ENCODE measurements around the gene NRXN2.
"Not testable (repeated sequence)": the region's sequence is repeated elsewhere in the genome, so short reads cannot be mapped to it uniquely, and the experiment has no call there.

The NRXN2 gene

DNA sequence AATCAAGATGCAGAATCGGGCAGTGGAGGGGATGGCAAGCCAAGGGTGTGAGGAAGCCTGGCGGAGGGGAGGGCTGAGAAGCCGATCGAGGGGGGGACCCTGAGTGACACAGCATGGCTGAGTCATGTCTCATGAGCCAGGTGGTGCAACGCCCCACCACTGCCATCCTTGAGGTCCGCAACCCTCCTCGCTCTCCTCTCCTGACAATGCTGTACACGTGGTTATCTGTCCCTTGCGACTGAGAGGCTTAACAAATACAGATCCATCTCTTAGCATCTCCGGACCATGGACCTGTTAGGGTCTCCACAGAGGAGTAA is 117.8 kb downstream of the NRXN2 start:
- no peak for DNase-seq (ENCODE audit: low spot score)

DNA sequence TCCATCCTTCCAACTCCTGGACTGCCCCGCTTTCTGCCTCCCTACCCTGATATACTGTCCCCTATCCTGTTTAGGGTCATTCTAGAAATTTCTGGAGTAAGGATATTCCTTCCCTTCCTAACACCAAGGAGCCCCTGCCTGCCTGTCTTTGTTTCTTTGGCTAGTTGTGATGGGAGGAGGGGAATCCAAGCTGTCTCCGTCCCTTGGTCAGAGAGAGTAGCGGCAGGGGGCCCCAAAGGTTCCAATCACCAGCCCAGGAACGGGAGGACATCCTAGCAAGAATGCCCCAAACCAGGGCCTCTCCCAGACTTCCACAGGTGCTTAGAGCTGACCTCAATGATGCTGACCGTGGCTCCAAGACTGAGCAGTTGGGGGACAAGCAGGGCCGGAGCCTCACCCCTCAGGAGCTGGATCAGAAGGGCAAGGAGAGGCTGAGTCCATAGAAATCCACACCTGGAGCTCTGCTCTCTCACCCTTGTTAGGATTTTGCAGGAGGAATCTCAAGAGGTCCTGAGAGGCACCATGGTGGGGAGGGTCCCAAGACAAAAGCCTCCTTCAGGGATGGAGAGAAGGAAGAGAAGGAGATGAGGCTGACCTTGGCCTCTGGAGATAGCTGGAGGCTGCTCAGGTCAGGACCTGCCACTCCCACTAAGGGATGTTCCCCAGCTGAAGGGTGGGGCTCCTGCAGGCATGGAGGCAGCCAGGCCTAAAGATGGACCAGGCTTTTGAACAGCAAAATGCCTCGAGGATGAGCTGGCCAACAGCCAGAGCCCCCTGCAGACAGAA is 118.3 kb downstream of the NRXN2 start:
- DNase-seq (ENCODE audit: low spot score), result no peak

DNA sequence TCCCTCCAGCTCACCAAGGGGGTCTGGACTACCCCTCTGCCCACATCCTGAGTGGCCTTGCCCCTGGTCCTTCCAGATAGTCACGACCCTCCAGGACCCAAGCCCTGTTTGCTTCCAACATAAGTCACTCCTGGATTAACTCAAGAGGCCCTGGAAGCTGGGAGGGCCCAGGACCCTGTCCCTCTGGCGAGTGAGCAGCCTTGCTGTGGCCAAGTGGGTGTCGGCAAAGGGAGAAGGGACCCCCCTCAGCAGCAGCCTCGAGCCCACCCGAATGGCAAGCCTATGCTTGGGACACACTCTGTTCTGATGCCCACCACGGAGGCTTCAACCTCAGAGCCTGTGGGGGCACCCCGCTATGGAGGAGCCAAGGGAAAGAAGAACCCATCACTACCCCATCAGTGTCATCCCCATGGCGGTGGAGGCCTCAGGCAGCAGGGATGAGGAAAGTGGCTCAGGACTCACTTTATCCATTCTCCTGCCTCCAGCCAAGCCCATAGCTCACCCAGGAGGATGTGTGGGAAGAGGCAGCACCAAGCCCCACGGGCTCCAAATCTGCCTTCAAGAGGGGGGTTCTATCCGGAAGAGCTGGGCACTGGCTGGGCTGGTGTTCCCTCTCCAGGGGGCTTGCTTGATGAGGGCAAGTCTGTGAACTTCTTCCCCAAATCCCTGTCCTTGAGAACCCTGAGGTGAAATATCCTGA is 119.4 kb downstream of the NRXN2 start:
- no peak for DNase-seq (ENCODE audit: low spot score)

GRCh38 chr11:64602466-64603070 is 120.4 kb downstream of the NRXN2 start:
- DNase-seq (ENCODE audit: low spot score), result no peak

DNA sequence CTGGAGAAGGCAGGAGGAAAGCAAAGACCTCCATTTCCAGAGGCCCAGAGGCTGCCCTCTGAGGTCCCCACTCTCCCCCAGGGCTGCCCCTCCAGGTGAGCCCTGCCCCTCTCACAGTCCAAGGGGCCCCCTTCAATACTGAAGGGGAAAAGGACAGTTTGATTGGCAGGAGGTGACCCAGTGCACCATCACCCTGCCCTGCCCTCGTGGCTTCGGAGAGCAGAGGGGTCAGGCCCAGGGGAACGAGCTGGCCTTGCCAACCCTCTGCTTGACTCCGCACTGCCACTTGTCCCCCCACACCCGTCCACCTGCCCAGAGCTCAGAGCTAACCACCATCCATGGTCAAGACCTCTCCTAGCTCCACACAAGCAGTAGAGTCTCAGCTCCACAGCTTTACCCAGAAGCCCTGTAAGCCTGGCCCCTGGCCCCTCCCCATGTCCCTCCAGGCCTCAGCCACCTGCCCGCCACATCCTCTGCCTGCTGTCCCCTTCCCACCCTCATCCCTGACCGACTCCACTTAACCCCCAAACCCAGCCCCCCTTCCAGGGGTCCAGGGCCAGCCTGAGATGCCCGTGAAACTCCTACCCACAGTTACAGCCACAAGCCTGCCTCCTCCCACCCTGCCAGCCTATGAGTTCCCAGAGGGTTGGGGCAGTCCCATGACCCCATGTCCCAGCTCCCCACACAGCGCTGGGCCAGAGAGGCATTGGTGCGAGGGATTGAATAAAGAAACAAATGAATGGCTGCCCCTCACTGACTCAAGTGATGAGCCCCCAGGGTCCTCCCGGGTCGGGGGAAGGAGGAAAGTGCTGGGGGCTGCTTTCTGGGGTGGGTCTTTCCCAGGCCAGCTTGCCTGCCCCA is 121.2 kb downstream of the NRXN2 start:
- no peak for DNase-seq (ENCODE audit: low spot score)

DNA sequence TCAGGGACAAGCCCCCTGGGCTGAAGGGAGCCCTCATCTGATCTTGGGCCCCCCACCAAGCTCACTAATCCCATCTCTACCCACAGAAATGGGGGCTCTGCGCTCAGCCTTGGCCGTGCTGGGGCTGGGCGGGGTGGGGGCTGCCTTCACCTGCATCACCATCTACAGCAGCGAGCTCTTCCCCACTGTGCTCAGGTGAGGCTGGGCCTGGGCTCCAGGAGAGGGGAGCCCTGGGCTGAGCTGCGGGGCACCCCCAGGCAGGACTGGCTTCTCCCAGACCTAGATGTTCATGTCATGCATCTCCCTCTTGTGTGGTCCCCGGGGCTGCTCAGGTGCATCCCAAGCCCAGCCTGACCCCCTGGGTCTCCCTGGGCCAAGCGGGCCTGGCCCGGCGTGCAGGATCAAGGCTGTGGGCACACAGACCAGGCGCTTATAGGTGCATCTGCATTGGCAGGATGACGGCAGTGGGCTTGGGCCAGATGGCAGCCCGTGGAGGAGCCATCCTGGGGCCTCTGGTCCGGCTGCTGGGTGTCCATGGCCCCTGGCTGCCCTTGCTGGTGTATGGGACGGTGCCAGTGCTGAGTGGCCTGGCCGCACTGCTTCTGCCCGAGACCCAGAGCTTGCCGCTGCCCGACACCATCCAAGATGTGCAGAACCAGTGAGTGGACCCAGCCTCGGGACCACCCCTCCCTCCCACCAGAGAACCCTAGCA is 122.6 kb downstream of the NRXN2 start:
- DNase-seq (ENCODE audit: low spot score), result no peak

- no peak for DNase-seq (ENCODE audit: low spot score)
Observed at GRCh38 chr11:64599698-64600211, 123.2 kb downstream of the NRXN2 start.

GRCh38 chr11:64598797-64599697 is 124.0 kb downstream of the NRXN2 start:
- DNase-seq (ENCODE audit: low spot score), result no peak

DNA sequence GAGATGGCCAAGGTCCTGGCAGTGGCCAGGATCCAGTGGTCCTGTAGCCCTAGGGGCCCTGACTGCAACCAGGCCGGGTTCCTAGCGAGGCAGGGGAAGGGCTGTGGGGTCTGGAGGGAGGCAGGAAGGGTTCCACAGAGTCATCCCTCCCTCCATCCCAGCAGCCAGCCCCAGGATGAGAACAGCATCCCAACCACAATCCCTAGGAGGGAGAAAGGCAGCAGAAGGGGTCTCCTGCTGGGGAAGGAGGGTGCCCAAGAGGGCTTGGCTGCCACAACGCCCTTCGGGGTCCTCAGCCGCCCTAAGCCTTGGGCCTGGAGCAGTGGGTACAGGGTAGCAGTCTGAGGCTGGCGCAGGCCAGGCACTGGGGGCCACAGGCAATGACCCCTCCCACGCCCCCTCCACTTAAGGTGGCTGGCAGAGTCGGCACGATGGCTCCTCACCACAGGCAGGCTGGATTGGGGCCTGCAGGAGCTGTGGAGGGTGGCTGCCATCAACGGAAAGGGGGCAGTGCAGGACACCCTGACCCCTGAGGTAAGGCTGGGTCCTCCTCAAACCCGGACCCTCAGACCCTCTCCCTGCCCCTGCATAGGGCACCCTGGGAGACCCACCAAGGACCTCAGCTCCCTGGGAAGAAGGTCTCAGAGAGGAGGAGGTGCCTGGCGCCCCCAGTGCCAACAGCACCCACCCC is 124.7 kb downstream of the NRXN2 start:
- no peak for DNase-seq (ENCODE audit: low spot score)

- DNase-seq (ENCODE audit: low spot score), result no peak
Observed at GRCh38 chr11:64597671-64598101, 125.3 kb downstream of the NRXN2 start.

- DNase-seq (ENCODE audit: low spot score), result not testable (repeated sequence)
Observed at GRCh38 chr11:64595922-64596321, 127.1 kb downstream of the NRXN2 start.

GRCh38 chr11:64594159-64594939 is 128.6 kb downstream of the NRXN2 start:
- no peak for DNase-seq (ENCODE audit: low spot score)

GRCh38 chr11:64593156-64594105 is 129.6 kb downstream of the NRXN2 start:
- DNase-seq (ENCODE audit: low spot score), result no peak

GRCh38 chr11:64592656-64593055 is 130.3 kb downstream of the NRXN2 start:
- no peak for DNase-seq (ENCODE audit: low spot score)

DNA sequence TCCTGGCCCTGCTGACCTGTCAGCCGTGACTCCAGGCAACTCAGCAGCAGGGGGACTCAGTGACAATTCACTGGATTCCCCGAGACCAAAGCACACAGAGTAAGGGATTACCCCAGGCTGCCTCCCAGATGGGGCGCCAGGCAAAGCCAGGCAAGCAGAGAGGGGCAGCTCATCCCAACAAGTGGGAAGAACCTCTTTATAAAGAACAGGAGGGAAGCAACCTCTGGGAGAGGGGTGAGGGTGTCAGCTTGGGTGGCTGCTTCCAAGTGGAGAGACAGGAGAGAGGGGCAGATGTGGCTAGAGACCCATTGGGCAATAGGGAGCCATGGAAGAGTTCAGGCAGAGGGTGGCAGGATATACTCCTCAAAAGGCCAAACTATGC is 130.8 kb downstream of the NRXN2 start:
- DNase-seq (ENCODE audit: low spot score), result no peak

DNA sequence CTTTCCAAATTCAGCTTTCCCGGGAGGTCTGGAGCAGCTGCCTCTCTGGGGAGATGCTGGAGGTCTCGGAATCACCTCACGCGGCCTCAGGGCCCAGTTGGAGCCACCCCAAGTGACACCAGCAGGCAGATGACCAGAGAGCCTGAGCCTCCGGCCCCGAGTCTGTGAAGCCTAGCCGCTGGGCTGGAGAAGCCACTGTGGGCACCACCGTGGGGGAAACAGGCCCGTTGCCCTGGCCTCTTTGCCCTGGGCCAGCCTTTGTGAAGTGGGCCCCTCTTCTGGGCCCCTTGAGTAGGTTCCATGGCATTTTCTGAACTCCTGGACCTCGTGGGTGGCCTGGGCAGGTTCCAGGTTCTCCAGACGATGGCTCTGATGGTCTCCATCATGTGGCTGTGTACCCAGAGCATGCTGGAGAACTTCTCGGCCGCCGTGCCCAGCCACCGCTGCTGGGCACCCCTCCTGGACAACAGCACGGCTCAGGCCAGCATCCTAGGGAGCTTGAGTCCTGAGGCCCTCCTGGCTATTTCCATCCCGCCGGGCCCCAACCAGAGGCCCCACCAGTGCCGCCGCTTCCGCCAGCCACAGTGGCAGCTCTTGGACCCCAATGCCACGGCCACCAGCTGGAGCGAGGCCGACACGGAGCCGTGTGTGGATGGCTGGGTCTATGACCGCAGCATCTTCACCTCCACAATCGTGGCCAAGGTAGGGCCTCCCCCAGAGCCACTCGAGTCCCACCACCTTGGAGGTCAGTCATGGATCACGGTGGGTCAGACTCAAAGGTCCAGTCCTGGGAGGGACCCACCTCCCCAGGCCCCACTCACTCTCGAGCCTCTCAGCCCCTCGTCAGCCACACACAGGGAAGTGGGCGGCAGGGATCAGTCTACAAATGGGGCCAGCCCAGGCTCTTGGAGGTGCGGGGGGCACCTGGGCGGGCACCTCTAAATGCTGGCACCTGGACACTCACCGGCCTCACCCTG is 131.5 kb downstream of the NRXN2 start:
- no peak for DNase-seq (ENCODE audit: low spot score)

GRCh38 chr11:64590763-64591221 is 132.2 kb downstream of the NRXN2 start, which contains the start of gene SLC22A12:
Gene SLC22A12, plus strand, starts transcription at chr11:64591220. Its CDS starts 337 bp downstream, at chr11:64591557.
- no peak for DNase-seq (ENCODE audit: low spot score)
